GM18519 (cell line): ENCODE results near the gene MMP20.

ENCODE experiments used
- ATAC-seq: cut with Tn5 transposase; IDR thresholded peaks from one replicate; pipeline ENCODE4 v1.9.1; 2021; ENCODE audit warnings: mild to moderate bottlenecking, moderate library complexity; ENCODE audit not compliant: unreplicated experiment, low FRiP score

Gene MMP20

DNA sequence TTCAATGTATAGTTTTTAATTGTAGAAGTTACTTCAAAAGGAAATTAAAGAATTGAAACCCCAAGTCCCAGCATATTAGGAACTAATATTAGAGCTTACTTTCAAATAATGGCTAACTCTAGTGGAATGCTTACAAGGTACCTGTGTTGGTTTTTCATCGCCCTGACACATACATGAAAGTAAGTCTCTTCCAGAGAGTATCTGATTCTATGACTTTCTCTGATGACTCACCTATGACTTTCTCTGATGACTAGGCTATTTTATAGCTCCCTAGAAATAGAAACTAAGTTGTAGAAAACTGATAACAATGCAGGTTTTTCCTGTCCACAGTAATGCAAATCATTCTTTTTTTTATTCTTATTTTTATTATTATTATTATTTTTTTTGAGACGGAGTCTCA lies 61.0 kb downstream of the MMP20 start:
- peak; percentile 62 for ATAC-seq

DNA sequence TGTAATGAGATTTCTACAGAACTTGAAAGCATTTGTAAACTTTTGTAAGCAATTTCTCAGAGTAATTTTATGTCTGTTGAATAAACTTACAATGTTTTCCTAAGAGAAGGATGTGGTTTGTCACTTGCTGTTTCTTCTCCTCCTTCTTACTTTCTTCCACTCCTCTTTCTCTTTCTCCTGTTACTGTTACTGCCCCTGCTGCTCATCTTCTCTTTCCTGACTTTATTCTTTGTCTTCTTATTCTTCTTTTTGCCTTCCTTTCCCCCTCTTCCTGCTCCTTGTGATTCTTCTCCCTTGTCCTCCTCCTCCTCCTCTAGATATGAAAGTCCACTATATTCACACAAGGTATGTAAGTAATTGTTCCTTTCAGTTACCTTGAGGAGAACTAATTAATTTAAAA lies 63.5 kb downstream of the MMP20 start:
- ATAC-seq: no peak

DNA sequence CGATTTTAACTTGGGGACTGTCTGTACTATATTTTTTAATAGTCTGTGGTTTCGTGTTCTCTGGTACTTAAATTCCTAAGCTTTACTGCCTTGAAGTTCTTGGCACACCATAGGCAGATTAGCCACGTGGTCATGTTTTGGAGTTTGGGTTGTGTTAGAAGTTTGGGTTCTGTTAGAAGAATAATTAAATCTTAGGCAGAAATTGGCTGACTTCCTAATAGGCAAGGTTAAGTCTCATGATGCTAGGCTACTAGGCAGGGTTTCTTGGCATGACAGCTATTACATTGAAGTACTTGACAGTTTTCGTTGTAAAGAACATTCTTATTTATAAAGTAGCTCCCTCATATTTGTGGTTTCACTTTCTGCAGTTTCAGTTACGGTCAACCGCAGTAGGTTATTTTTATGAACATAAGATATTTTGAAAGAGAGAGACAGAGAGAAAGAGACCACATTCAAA lies 64.5 kb downstream of the MMP20 start:
- ATAC-seq: peak; percentile 83

DNA sequence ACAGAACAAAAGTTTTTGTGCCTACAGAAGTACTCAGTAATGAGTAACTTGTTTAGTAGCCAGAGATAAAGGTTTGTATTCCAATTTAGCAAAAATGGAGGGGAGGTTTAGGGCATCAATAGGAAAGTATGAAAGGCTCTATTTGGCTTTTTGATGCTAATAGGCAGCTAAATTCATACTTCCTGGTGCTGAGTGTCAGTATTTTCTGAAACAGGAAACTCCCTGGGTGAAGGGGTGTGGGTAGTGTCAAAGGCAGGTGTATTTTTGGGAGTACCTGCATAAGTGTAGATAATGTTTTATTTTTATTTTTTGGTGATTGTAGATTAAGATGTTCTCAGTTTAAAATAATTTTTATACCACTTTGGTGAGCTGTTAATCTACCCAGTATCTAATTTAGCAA lies 65.3 kb downstream of the MMP20 start:
- peak; percentile 32 for ATAC-seq

DNA sequence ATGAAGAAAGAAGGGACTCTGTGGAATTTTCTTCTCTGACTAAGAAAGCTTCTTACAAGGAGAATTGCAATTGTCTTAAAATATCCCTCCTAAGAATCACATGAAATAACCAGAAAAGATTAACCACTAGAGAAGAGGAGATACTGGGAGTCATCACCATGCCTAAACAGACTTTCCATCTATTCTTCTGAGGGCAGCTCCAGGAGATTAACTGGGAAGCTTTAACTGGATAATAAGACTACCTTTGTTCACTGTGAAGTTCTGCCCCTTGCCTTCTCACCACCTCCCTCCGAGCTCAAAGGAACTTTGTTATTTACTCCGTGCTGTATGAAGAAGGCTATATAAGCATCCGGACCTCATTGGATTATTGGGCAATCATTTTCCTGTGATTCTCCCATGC lies 70.0 kb downstream of the MMP20 start:
- ATAC-seq: no peak

DNA sequence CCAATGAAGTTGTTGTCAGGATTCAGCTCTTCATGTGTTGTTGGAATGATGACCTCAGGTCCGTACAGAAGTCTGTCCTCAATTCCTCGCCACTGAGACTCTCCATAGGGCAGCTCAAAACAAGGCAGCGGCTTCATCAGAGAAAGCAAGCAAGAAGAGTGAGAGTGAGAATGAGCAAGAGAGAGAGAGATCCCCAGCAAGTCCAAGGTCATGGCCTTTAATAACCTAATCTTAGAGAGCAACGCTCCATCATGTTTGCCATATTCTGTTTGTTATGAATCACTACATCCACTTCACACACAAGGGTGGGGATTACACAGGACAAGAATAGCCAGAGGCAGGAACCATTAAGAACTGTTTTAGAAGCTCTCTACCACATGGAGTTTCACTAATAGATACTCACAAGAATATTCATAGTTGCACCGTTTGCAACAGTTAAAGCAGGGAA lies 71.3 kb downstream of the MMP20 start:
- ATAC-seq: peak; percentile 91

DNA sequence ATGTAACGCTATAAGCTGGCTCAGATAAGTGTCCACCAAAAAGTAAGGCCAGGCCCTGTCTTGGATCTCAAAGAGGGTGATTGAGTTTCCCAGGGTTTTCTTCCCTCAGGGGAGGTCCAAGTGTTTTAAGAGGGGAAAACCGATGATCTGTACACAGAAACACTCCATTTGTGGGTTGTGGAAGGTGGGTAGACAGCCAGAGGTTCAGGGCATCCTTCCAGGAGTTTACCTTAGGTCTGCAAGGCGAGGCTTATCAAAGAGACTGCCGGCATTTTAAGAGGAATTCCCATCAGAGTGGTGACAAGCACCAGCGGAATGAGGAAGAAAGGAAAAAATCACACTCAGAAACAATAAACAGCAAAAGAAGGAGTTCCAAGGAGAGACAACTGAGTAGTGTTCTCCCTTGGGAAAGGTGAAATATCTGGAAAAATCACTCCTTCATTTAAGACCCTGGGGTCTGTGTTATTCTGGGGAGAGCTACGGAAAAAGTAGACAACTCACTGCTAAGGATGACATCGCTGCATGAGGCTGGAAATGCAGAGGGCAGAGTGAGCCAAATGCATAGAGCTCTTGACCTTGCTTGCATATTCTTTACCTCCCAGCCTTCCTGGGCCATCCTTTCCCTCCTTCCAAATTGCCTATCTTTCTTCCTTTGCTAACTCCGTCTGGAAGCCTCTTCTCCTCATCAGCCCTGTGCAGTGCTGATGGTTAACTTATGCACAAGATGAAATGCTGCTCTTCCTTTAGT lies 72.5 kb downstream of the MMP20 start:
- ATAC-seq: no peak

DNA sequence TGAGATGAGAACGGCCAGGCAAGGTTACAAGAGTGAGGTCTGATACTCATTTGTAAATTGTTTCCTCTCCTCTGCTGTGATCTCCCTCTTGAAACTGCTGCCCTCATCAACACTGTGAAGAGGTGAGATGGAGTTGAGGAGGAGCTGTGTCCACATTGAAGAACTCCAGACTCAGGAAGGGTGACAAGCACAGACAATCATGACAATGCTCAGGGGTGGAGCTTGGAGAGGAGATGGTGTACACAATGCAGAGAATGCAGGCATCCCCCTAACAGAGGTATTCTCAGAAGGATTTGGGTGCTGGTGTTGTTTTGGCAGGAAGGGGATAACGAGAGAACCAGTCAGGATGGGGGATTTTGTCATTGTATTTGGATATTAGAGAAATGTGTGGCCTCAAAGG lies 73.1 kb downstream of the MMP20 start:
- ATAC-seq: no peak

DNA sequence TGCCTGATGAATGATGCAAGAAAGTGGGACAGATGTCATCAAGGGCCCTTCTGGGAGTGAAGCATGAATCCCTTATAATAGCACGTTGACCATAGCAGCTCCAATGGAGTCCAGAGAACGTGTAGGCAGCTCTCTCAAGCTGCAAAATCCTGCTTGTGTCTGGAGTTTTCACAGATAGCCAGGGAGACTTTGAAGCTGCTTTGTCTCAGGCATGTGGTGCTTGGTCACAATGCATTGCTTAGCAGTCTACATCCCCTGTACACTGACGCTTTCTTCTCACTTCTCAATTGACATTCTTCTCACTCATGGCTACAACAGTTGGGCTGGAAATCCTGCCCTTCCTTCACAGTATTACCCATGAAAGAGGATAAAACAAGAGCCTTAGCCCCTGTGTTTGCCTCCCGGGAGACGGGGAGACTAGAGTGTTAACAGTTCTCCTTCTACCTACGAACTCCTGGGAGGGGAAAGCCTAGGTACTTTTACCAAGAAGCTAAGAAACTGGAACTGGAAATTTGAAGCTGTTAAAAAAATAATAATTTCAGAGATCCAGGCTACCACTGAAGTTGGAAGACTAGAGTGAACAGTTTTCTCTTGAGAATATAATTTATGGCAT lies 73.9 kb downstream of the MMP20 start:
- no peak for ATAC-seq

DNA sequence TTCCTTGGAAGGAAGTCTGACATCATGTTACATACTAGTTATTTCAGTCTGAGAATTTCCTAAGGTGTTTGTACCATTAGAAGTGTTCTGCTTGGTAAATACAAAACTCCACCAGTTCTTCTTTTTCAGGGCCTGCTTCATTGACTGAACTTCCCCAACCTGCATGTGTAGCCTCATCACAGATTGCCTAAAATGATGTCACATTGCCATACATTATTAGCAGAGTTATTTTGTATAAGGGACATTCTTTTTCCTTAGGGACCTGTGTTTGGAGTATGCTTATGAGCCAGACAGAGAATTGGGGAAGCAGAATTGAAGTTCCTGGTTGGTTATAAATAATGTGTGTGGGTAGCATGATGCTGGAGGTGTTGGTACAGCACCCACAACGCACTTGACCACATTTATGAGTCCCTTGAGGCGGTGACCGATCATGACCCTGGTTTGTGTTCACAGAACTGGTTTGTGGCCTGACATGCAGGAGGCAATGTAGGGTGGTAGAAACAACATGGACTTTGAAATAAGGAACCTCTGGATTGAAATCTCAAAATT lies 78.1 kb downstream of the MMP20 start:
- ATAC-seq: peak; percentile 57

DNA sequence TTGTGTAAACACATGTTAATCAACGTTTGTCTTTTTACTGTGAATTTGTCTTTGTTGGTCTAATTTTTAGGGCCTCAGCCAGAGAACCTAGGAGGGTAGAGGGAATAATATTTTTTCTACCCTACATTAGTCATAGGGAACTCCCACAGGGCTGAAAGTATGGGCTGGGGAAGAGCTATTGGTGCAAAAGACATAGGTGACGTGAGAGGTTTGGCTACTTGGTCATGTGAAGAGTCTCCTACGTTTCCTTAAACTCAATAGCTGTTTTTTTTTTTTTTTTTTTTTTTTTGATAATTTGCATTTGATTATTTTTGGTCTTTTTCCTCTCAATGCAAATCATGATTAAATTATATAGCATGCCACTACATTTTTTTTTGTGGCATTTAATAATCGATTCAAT lies 78.7 kb downstream of the MMP20 start:
- ATAC-seq: peak; percentile 56

DNA sequence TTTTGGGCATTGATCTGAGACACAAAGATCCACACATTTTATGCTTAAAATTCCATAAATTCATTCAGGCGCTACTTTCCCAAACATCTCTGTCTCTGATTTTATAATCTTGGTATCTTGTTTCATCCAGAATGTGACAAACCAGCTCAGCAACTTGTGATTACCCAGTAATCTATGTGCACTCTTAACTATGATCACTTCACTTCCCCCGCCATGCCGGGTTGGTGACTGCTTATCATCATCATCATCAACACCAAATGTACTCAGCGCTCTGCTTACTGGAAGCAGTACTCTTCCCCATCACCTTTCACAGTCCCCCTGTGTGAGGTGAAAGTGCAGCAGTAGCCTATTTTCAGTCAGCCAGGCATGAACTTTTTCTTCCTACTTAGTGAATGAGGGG lies 79.4 kb downstream of the MMP20 start:
- ATAC-seq: no peak

DNA sequence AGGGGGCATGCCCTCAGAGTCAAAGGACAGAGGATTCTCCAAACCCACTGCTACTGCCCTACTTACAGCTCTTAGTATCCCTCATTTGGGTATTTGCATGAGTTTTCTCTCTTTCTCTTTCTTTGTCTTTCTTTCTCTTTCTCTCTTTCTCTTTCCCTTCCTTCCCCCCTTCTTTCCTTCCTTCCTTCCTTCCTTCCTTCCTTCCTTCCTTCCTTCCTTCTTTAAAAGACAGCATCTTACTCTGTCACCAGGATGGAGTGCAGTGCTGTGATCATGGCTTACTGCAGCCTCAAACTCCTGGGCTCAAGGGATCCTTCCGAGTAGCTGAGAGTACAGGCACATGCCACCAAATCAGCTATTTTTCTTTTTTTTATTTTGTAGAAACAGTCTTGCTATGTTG lies 80.5 kb downstream of the MMP20 start:
- no peak for ATAC-seq

DNA sequence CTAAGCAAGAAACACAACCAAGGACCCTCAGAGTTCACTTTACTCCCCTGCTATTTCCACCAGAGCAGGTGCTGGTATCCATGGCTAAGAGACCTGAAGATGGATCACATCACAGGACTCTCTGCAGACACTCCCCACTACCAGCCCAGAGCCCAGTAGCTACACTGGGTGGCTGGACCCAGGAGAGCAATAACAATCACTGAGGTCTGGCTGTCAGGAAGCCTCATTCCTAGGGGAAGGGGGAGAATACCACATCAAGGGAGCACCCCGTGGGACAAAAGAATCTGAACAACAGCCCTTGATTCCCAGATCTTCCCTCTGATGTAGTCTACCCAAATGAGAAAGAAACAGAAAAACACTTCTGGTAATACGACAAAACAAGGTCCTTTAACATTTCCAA lies 85.6 kb downstream of the MMP20 start:
- ATAC-seq: no peak

DNA sequence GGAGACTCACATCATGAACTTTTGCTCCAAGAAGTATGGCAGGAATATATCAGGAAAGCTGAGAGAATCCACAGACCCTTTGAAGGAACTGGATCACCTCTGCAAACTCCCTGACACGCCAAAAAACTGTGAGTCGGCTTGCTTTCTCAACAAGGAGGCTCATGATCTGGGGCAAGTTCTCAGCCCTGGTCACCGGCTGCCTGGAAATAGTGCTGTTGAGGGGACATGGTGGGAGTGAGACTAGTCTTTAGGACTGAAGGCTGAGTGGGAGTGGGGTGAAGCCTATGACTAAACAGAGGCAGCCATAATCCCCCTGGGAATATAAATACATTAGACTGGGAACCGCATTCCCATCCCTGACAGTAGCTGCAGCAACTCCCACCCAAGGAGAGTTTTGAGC lies 86.2 kb downstream of the MMP20 start:
- no peak for ATAC-seq

DNA sequence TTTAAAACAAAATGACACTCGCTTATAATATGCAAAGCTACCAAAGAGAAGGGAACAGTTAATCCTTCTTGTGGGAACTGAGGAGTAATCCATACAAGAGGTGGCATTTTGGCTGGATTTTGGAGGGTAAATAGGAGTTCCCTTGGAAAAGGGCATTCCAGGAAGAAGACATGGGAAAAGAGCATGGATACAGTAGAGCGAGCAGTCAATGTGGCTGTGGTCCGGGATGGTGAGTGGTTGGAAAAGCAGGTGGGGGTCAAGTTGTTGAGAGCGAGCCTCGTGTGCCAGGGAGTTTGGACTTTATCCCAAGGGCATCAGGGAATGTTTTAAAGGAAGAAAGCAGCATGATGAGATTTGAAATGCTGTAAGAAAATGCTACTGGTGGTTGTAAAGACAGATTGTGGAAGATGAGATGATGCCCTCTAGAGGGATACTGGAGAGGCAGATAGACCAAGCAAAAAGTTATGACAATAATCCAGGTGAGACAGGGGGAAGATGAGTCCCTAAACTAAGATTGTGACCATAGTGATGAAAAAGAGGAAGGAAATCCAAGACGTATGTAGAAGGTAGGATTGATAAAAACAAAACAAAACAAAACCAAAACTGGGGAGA lies 90.8 kb downstream of the MMP20 start:
- peak; percentile 35 for ATAC-seq

DNA sequence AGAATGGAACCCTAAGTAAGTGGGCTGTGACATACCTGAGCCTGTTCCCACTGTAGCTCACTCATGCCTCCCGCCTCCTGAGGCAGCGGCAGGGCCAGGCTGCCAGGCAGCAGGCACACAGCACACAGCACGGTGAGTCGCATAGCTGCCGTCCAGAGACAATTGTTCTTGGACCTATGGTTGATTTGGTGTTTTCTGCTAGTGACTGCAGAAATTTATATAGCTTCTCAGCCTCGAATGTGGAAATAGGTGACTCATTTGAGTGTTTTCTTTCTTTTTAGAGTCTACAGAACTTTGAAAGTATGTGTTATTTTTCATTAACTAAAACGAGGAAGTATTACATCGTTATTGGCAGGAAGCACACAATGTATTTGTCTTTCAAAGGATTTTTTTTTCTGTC lies 94.6 kb downstream of the MMP20 start, which contains the start of gene MMP7:
MMP7 (minus strand) TSS at position 190 of the 400 bp plus-strand sequence; CDS start at position 143, 47 bp downstream.
- no peak for ATAC-seq

DNA sequence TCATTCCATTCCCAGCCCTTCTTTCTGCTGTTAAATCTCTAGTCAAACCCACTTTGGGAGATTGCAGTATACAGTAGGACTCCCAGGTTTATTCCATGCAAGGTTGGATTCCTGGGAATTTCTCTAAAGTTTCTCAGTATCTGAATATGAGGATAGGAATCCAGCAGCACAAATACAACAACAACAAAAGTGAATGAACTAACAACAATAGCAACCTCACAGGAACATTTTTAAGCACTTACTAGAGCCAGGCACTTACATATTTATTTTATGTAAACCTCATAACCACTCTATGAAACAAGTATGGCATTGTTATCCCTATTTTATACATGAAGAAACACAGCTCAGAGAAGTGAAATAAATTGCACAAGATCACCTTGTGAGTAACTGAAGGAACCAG lies 96.5 kb downstream of the MMP20 start:
- no peak for ATAC-seq

DNA sequence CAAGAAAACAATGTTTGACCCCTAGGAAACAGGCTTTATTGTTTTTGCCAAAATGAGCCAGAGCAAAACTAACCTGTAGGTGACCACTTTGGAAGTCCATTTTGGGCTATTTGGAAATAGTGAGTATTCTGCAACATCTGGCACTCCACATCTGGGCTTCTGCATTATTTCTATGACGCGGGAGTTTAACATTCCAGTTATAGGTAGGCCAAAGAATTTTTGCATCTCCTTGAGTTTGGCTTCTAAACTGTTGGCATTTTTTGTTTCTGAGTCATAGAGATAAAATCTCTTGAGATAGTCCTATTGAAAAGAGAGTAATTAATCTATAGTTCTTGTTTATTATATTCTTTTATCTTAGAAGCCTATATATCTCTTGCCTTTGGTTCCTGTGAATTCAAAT lies 97.4 kb downstream of the MMP20 start:
- ATAC-seq: no peak

DNA sequence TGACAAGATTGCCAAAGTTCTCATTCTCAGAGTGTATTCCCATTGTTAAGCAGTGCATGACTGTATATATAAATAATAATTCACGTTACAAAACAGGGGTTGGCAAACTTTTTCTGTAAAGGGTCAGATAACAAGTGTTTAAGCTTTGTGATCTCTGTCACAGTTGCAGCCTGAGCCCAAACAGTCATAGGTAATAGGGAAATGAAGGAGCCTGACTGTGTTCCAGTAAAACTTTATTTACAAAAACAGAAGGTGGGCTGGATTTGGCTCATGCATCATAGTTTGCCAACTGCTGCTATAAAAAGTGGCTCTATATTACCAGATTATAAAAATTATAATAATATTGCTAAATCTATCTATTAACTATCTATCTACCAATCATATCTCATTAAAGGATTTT lies 98.1 kb downstream of the MMP20 start:
- no peak for ATAC-seq
